NOMO-1 treated with DMSO at 0.1 percent for 48 hours (cell line): ENCODE measurements around the gene EFCAB10.

ENCODE experiments used
- DNase-seq: peaks from one replicate; lab custom pipeline; 2025; ENCODE audit not compliant: unreplicated experiment; lab: John Stamatoyannopoulos, UW

Gene EFCAB10, protein sequence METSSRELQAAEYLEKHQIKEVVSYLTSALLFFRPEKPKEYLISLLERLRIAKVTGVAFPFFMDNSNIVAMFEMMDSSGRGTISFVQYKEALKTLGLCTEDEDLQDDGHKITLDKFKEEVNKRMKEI

DNA sequence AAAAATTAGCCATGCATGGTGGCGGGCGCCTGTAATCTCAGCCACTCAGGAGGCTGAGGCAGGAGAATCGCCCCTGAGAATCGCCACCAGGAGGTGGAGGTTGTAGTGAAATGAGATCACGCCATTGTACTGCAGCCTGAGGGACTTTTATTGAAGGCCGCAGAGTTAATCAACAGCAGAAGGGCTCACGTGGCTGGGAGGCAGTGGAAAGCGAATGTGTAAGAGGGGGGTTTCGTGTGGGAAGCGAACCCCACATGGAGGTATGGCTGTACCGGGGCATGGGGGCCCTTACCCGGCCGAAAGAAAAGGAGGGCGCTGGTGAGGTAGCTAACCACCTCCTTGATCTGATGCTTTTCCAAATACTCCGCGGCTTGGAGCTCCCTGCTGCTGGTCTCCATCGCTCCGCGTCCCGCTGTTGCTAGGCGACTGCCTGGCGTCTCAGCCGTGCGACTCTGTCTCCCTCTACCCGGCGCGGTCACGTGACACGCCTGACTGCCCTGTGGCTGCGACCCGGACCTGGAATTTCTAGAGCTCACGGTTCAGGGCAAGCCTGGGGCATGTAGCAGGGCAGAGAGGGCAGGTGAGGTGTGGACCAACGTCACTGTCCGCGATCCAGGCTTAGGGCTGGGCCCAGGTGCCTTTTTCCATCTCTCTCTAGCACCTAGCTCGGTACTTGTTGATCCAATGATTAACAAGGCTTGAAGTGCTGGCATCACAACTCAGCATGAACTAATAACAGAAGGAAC is at the start of gene EFCAB10:
Gene EFCAB10 (minus strand): TSS at position 428 of the 746 bp plus-strand sequence. CDS start 30 bp downstream, at position 398.
- DNase-seq = no peak

GRCh38 chr7:105625986-105626385 is 44.7 kb upstream of the EFCAB10 start:
- DNase-seq = no peak

- no peak for DNase-seq
Measured at GRCh38 chr7:105623906-105624305, 42.6 kb upstream of the EFCAB10 start.

DNA sequence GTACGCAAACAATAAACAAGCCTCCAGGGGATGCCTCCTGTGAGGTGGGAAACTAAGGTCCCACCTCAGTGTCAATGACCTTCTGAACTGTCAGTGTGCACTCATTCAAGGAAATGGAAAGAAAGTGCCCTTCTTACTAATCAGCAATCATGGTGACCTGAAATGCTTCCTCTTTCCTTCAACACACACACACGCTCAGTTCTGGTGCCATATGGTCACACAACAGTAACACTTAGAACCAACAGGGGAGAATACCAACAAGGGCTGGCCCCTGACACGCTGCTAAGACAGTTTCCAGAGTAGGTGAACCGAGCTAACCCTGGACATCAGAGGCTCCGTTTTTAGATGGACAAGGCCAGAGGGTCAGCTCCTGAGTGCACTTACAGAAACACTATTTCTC is 42.1 kb upstream of the EFCAB10 start:
- no peak for DNase-seq

DNA sequence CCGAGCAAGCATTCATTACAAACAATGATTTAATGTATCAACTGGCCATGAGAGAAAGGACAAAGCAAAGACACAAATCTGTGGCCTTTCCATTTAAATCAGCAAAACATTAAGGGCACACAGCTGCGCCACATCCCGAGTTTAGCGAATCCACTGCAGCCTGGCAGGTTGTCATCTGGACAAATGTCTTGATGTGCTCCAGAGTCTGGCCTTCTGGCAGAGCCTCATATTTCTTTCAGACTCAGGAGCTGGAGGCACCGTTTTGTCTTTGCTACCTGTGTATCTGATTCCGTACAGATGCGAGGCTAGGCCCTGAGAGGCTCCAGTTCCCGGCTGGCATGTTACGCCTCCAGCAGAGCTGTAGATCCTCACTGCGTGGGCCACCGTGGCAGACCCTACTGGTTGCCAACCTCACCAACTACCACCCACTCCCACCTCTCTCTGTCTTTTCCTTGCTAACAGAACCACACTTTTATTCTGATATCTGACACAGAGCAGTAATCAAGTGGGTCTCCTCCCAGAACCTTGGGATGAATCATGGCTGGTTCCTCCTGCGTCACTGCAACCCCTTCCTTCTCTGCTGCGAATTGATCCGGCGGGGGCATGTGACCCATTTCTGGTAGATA is 40.9 kb upstream of the EFCAB10 start:
- DNase-seq = no peak

- DNase-seq = no peak
Measured at GRCh38 chr7:105621617-105622016, 40.3 kb upstream of the EFCAB10 start.

GRCh38 chr7:105621176-105621575 is 39.9 kb upstream of the EFCAB10 start:
- no peak for DNase-seq

- DNase-seq = no peak
Measured at GRCh38 chr7:105619590-105619989, 38.3 kb upstream of the EFCAB10 start.

GRCh38 chr7:105618016-105618296 is 36.7 kb upstream of the EFCAB10 start:
- no peak for DNase-seq

DNA sequence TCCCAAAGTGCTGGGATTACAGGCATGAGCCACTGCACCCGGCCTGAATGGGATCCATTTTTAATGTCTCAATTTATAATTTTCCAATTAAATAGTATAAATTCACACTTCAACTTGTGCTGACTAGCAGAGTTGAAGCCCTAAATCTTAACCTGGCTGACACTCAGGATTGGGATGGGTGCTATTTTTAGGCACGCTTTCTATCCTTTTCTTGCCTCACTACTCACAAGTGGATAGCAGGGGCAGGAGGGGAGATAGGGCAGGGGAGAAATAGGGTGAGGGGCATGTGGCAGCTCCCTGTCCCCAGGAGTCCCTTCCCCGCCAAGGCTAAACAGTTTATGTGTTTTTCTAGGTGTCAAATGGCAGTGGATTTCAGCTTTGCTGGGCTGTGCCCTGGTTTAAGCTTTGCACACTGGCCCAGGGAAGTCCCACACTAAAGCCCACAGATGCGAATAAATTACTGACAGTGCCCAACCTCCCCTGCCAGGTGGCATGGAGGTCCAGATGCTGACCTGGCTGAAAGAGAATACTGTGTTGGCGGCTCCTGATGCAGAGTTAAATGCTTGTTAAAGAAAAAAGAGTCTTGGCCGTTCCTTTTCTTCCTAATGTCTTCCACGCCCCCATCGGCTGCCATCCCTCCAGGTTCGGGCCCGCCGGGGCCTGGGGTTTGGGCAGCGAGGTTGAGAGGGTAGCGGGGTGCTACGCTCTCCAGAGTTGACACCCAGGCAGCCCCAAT is 36.2 kb upstream of the EFCAB10 start:
- no peak for DNase-seq

- no peak for DNase-seq
Measured at GRCh38 chr7:105614341-105614840, 33.1 kb upstream of the EFCAB10 start.

GRCh38 chr7:105613611-105614330 is 32.5 kb upstream of the EFCAB10 start:
- no peak for DNase-seq

- no peak for DNase-seq
Measured at GRCh38 chr7:105612806-105613205, 31.5 kb upstream of the EFCAB10 start.

GRCh38 chr7:105611856-105612775 is 30.8 kb upstream of the EFCAB10 start:
- no peak for DNase-seq

DNA sequence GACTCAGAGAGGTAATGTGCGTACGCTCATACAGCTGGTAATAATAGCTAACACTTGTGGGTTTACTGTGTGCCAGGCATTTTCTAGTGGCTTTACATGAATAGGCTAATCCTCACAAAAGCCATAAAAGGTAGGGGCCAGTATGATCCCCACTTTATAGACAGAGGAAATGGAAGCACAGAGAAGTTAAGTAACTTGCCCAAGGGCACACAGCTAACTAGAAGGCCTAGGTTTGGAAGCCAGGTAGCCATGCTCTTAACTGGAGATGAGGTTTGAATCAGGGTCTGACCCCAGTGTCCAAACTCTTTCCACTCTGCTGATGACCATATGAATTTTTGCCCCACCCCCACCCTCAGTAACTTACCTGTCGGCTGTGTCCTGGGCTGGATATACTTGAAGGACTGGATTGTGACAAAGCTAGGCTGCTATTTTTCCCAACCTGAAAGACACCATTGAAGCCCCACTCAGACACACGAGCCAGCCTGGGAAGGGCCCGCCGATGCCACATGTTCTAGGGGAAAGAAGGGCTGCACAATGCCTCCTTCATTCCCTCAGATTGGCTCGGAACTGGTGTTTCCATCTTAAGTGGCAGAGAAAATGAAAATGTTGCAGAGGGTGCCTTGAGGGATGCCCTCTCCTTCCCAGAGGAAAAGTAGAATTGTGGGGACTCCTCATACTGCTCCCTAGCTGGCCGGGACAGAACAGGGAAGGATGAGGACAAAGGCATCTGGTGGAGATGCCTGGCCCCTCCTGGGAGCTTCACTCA is 29.1 kb upstream of the EFCAB10 start:
- DNase-seq = no peak

DNA sequence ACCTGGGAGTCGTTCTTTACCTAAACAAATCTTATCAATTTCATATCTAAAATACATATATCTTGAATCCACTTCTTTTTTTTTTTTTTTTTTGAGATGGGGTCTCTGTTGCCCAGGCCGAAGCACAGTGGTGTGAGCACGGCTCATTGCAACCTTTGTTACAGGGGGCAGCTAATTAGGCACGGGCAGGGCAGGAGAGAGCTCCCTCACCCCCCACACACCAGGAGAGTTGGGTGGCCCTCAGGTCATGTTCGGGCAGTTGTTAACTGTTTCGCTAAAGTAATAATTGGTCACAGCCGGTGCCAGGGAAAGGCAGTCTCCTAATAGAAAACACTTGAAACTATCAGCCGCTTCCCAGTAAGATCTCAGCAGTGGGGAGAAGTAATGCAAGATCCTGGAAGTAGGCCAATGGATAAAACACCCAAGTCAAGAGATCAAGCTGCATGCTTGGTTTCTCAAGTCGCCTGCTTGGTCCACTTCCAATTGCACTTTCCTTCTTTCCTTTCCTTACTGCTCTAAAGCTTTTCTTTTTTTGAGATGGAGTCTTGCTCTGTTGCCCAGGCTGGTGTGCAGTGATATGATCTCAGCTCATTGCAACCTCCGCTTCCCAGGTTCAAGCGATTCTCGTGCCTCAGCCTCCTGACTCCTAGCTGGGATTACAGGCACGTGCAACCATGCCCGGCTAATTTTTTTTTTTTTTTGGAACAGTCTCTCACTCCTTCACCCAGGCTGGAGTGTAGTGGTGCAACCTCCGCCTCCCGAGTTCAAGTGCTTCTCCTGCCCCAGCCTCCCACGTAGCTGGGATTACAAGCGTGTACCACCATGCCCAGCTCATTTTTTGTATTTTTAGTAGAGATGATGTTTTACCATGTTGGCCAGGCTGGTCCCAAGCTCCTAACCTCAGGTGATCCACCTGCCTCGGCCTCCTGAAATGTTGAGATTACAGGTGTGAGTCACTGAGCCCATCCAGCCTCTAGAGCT is 21.3 kb upstream of the EFCAB10 start:
- DNase-seq = no peak

DNA sequence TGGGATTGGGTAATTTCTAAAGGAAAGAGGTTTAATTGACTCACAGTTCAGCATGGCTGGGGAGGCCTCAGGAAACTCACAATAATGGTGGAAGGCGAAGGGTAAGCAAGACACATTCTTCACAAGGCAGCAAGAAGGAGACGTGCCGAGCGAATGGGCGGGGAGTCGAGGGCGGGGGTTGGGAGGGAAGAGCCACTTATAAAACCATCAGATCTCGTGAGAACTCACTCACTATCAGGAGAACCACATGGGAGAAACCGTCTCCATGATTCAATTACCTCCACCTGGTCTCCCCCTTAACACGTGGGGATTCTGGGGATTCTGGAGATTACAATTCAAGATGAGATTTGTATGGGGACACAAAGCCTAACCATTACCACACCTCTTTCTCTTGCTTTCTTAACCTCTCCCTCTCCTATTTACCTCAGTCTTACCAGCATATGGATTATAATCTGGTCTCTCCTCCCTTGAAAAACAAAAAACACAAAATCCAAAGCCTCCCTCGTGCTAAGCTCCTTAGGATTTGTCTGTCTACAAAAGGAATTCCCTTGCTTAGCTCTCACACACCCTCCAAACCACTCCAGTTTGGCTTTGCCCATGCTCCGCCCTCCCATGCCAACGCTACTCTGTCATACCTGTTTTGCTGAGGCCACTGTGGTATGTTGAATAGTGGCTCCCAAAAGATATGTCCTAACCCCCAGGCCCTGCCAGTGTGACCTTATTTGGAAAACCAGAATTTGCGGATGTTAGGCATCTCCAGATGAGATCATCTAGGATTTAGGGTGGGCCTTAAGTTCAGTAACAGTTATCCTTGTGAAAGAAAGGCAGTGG is 19.6 kb upstream of the EFCAB10 start:
- no peak for DNase-seq
